CD4-positive, alpha-beta T cell treated with Interleukin-4 for 4 hours (primary cell): Measurements from ENCODE around the gene UPK3BL1.
A peak's percentile ranks its signal among the peaks of the same experiment; 100 is the strongest.
"Not testable (repeated sequence)": the region's sequence is repeated elsewhere in the genome, so short reads cannot be mapped to it uniquely, and the experiment has no call there.

Source experiments
- DNase-seq: peaks from one replicate; pipeline ENCODE4 v3.0.0-alpha.2; 2020

UPK3BL1 gene

DNA sequence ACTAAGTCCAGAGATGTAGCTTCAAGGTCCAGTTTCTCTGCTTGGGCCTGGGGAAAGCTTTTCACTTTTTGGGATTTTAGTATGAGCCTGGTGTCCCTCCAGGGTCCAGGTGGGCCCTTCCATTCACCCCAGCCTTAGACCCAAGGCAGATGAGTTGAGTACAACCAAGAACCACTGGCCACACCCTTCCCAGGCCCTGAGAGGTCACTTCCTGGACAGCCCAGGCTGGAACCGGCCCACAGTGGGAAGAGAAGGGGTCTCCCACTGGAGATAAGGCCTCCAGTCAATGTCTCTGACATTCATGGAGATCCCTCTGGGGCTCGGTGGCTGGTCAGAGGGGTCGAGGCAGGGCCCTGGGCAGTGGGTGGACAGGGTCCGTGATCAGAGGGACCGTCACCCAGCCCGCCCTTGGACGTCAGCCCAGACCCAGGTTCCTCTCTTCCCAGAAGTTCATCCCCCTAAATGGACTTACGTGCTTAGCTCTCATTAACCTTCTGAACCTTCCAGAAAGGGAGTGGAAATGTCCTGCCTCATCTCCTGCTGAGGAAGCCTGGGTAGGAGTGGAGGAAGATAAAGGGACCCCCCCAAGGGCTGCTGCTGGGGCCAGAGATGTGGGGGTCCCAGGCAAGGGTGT, 15.2 kb downstream of the UPK3BL1 start:
- DNase-seq: not testable (repeated sequence)

DNA sequence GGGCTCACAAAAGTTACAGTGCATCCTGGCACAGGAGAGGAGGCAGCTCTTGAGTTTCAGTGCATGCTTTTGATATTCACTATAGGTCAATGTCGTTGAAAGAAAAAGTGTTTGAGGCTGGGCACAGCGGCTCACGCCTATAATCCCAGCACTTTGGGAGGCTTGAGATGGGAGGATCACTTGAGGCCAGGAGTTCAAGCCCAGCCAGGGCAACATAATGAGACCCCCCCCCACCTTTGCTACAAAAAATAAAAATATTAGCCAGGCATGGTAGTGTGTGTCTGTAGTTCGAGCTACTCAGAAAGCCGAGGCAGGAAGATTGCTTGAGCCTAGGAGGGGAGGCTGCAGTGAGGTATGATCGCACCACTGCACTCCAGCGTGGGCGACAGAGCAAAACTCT, 24.5 kb downstream of the UPK3BL1 start:
- DNase-seq: not testable (repeated sequence)

DNA sequence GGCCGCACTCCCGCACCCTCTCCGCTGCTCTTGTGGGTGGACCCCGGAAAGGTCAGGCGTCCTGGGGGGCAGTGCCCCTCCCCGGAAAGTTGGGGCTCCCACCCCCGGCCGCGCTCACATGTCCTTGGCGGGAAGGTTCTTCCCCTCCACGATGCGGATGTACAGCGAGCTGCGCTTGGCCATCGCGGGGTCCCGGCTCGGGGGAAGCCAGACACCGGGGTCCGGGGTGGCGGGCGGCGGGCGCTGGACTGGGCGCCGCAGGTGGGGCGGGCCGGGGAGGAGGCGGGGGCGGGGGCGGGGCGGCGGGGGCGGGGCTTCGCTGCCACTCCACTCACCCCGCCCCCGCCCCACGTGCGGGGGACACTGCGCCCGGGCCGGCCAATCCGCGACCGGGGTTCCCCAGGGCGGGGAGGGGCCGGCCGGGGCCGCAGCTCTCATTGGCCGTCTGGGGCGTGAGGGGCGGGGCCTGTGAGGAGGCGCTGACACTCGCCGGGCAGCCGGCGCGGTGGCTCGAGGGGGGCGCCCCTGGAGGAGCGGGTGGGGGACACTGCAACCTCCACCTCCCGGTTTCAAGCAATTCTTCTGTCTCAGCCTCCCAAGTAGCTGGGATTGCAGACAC, 26.0 kb downstream of the UPK3BL1 start, which contains the start of gene RASA4:
Gene RASA4 (minus strand): TSS at position 250 of the 619 bp plus-strand sequence. CDS start 67 bp downstream, at position 183.
- DNase-seq: peak; percentile 21

DNA sequence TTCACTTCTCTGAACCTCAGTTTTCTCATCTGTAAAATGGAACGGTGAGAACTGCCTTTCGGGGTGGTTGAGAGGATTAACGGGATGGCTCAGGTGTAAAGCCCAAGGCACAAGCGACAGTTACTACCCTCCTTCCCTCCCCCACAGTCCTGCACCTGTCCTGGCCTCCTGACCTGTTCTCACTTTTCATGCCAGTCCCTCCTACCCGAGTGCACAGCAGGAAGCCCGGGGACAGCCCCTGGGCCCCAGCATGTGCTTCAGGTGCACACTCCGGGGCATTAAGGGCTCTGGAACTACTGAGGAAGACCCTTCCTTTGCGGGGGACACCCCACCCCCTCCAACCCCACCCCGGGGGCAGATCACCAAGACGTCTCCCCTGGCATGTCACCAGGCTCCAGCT, 26.7 kb downstream of the UPK3BL1 start:
- not testable (repeated sequence) for DNase-seq

DNA sequence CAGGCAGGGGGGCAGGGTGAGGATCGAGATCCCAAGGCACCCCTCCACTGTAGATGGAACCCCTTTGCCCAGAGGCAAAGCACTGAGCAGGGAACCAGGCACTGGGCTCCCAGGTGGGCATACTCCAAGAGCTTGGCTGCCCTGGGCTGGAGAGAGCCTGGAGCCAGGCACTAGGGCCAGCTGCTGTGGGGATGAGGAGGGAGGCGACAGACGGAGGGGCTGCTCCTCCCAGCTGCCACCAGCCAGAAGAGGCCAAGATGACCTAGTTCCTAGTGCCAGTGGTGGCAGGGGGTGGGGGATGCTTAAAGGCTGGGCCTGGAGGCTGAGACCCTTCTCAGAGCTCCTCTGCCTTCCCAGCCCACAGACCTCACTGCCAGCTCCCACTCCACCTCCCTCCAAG, 27.7 kb downstream of the UPK3BL1 start:
- DNase-seq: not testable (repeated sequence)

GRCh38 chr7:102614346-102614697, 28.3 kb downstream of the UPK3BL1 start:
- DNase-seq: not testable (repeated sequence)

DNA sequence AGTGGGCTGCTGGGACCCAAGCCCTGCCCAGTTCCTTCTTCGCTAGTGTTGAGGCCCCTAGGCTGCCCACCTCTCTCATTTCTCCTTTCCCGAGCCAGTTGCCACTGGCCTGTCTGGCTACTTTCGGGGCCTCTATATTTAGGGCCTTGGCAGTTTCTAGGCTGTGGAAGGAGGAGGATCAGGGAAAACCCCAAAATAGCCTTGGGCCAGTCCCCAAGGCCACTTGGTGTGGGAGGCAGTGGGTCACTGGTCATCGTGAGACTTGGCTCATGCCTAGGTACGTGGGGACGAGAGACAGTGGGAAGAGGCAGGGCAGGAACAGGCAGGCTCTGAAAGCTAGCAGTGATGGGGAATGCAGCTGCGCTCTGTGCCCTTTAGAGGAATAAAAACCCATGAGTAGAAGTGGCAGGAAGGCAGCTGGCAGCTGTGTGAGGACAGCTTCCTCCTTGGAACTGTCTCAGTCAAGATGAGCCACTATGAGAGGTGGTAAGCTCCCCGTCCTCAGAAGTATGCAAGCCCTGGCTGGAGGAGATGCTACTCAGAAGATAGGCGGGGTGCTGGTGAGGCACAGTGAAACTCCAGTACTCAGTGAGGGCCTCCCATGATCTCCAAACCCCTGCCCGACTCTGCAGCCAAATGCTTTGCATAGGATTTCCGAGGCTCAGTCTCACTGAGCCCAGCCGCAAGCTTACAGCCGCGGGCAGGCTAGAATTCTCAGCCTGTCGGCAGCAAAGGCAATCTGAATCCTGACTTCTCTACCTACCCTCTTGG, 28.8 kb downstream of the UPK3BL1 start:
- not testable (repeated sequence) for DNase-seq

DNA sequence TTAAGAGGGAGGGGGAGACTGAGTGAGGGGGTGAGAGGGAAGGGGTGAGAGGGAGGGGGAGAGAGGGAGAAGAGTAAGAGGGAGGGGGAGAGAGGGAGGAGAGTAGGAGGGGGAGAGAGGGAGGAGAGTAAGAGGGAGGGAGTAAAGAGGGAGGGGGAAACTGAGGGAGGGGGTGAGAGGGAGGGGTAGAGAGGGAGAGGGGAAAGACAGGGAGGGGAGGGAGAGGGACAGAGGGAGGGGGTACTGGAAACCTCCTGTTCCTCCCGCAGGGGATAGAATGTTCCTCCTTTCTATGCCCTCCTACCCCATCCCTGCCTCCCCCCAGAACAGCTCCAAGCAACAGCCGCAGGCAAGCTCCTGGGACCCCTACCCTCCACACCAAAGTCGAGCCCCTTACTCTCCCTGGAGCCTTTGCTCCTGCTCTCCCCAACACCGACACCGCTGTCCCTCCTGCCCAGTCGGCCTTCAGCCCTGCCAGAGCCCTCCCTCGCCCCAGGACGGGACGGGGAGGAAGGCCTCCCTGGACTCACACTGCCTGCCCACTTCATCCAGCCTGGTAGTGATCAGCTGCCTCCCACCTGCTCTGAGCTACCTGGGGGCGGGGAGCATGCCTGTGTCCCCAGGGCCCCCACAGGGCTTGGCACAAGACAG, 30.8 kb downstream of the UPK3BL1 start:
- DNase-seq: not testable (repeated sequence)

DNA sequence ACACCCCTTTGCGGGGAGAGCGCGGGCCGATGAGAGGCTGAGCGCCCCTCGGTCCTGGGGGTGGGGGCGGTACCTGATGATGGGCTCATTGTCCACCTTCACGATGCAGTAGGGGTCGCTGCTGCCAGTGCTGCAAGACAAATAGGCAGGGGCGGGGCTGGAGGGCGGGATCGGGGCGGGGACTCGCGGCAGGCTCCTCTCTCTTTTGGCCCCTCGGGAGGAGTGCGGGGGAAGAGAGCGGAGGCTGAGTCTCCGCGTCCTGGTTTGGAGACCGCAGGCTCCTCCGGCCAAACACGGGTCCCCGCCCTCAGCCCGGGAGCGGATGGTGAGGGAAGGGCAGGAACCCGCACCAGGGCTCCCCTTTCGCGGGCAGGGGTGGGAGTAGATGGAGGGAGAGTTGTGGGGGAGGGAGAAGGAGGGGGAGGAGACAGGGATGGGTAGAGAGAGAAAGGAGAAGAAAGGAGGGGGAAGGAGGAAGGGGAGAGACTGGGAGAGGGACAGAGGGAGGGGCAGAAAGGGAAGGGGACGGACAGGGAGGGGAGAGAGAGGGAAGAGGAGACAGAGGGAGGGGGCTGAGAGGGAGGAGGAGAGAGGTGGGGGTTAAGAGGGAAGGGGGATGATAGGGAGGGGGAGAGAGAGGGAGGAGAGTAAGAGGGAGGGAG, 31.4 kb downstream of the UPK3BL1 start:
- not testable (repeated sequence) for DNase-seq

GRCh38 chr7:102610441-102610840, 32.1 kb downstream of the UPK3BL1 start:
- DNase-seq: not testable (repeated sequence)

DNA sequence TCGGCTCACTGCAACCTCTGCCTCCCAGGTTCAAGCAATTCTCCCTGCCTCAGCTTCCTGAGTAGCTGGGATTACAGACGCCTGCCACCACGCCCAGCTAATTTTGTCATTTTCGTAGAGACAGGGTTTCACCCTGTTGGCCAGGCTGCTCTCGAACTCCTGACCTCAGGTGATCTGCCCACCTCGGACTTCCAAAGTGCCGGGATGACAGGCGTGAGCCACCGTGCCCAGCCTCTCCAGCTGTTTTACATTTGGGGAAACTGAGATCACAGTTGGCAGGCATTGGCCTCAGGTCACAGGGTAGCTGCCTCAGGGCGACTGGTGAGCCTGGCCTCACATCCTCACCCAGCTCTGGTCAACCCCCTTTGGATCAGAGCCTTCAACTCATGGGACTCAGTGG, 32.9 kb downstream of the UPK3BL1 start:
- DNase-seq: not testable (repeated sequence)

DNA sequence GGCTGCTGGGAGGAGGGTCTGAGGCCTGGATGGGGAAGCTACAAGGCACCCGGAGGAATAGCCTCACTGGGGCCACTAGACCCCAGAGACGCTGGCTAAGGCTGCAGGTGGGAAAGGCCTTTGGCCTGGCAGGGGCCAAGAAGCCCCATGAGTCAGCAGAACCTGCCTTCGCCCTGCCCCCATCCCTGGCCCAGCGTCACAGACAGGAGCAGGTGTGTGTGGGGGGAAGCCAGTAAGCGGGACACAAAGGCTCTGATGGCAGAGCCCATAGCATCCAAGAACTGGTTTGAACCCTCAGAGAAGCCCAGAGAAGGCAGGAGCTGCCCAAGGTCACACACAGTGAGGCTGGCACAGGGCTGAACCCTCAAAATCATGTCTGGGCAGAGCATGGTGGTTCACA, 35.7 kb downstream of the UPK3BL1 start:
- not testable (repeated sequence) for DNase-seq

- DNase-seq: not testable (repeated sequence)
These were observed 38.0 kb downstream of the UPK3BL1 start for GRCh38 chr7:102604431-102605145.

DNA sequence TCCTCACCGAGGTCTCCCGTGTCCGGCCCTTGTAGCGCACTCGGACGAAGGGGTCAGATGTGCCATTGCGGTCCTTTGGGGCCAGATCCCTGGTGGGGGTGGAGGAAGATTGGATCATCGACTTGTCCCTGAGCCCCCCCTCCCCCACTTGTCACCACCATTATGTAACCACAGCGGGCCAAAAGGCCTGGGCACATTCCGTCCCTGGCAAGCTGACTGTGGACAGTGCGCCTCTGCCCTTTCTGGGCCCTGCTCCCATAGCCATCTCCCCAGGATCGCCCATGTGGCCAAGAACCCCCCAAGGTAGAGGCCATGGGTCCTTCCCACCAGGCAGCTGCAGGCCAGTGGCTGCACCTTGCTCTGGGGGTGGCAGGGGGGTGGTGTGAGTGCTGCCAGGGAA, 40.3 kb downstream of the UPK3BL1 start:
- DNase-seq: not testable (repeated sequence)

- not testable (repeated sequence) for DNase-seq
These were observed 42.9 kb downstream of the UPK3BL1 start for GRCh38 chr7:102599699-102600098.

- not testable (repeated sequence) for DNase-seq
These were observed 46.6 kb downstream of the UPK3BL1 start for GRCh38 chr7:102596036-102596435.

DNA sequence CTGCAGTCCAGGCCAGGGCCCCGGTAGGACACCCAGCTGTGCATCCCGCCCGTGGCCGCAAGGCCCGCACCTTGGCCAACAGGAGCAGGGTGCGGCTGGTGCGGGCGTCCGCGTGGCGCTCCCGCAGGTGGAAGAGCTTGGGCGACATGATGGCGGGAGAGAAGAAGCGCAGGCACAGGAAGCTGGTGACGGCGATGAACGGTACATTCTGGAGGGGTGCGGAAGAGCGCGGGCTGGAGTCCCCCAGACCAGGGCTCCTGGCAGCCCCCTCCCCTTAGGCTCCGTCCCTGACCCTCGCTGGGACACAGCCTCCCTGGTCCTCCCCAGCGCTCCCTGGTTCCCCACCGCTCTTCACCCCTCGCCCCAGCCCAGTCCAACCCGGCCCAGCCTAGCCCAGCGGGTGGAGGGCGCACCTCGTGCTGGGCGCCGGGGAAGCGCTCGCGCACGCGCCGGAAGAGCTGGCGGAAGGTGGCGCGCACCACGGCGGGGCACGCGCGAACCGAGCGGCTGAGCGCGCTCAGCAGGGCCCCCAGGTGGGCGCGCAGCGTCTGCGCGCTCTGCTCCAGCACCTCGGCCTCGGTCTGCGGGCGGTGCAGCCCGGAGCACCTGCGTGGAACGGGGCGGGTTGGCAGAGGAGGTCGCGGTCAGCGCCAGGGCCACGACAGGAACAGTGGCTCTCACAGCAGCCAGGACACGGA, 48.8 kb downstream of the UPK3BL1 start:
- not testable (repeated sequence) for DNase-seq

DNA sequence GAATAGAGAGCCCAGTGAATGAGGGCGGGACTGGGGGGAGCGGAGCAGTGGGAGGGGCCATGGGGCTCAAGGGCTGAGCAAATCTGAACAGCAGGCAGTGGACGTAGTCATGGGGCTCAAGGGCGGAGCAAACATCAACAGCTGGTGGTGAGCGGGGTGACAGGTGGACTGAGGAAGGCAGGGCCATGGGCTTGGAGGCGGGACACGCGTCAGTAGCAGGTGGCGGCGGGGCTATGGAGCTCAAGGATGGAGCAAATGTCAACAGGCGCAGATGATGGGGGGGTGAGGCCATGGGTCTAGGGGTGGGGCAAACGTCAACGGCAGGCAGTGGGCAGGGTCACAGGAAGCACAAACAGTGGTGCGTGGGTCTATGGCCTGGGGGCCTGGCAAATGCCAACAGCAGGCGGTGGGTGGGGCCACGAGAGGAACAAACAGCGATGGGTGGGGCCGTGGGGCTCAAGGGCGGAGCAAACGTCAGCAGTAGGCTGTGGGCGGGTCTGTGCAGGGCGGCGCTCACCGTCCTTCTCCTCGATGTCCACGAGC, 50.0 kb downstream of the UPK3BL1 start:
- DNase-seq: peak; percentile 52

DNA sequence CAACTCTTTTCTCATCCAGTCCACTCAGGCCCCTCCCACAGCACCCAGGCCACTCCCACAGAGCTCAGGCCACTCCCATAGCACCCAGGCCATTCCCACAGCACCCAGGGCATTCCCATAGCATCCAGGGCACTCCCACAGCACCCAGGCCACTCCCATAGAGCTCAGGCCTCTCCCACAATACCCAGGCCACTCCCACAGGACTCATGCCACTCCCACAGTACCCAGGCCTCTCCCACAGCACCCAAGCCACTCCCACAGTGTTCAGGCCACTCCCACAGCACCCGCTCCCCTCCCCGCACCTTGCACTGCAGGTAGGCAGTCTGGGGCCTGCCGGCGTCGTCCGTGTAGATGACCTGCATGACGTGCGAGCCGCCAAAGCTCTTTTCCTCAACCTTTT, 52.7 kb downstream of the UPK3BL1 start:
- not testable (repeated sequence) for DNase-seq
